ENCODE data around the gene CCDC91. TPM values are rescaled to one million over a fixed set of nuclear protein-coding genes. Genes with fewer than 3 reads are reported as not detected.

The CCDC91 gene
- total and polyA plus RNA-seq, 8 donors = 15.0 to 27.0 (median 19.1) TPM

GRCh38 chr12:28161697-28162096 lies 28.6 kb upstream of the CCDC91 start:
- Histone ChIP-seq H3K27me3 (no peaks in the 10 kb centered on the region), H3K4me1 (peaks cover 0 to 6% (median 0%) of the 10 kb centered on the region in 3 donors), H3K36me3 (no peaks in the 10 kb centered on the region), H3K4me3 (no peak overlapping the region), H3K9me3 (no peaks in the 10 kb centered on the region), H3K27ac (no peak overlapping the region)
- no peak for TF ChIP-seq CTCF (IDR thresholded peaks at IDR 0.05)
- no peak for FAIRE-seq
- DNase-seq = no peak
- WGBS, 2 donors = 95 to 98% methylated on average over 5 of the region's 5 CpGs
- intact Hi-C loops (cut with DNase I) = no loop called here
- no peak for ATAC-seq

- Histone ChIP-seq H3K9me3 (no peaks in the 10 kb centered on the region), H3K36me3 (no peaks in the 10 kb centered on the region), H3K27ac (no peak overlapping the region), H3K27me3 (no peaks in the 10 kb centered on the region), H3K4me1 (peaks cover 0 to 6% (median 0%) of the 10 kb centered on the region in 3 donors), H3K4me3 (no peak overlapping the region)
- no peak for TF ChIP-seq CTCF (IDR thresholded peaks at IDR 0.05)
- DNase-seq (no peak), ATAC-seq (no peak), FAIRE-seq (no peak)
- 76 to 89% methylated on average over 1 of the region's 1 CpG for WGBS, 2 donors
- intact Hi-C loops (cut with DNase I) = no loop called here
These were observed 27.6 kb upstream of the CCDC91 start for GRCh38 chr12:28162697-28163096.

GRCh38 chr12:28164644-28165275 lies 25.5 kb upstream of the CCDC91 start:
- intact Hi-C loops (cut with DNase I) = no loop called here
- H3K4me3 ChIP-seq = no peak overlapping the region
- TF ChIP-seq CTCF (IDR thresholded peaks at IDR 0.05) = no peak
- no peaks in the 10 kb centered on the region for H3K9me3 ChIP-seq
- H3K27ac ChIP-seq = no peak overlapping the region
- DNase-seq = peak in 3 of 6 donors; percentile 11 to 39 (median 15)
- FAIRE-seq = no peak
- H3K36me3 ChIP-seq = no peaks in the 10 kb centered on the region
- peak; percentile 75 to 88 (median 82) for ATAC-seq
- no peaks in the 10 kb centered on the region for H3K27me3 ChIP-seq
- WGBS, 2 donors = 25 to 34% methylated on average over 2 of the region's 2 CpGs
- H3K4me1 ChIP-seq = peaks cover 0 to 5% (median 0%) of the 10 kb centered on the region in 3 donors

GRCh38 chr12:28167981-28168485 lies 22.2 kb upstream of the CCDC91 start:
- 93 to 95% methylated on average over 2 of the region's 2 CpGs for WGBS, 2 donors
- no peak for ATAC-seq
- no peaks in the 10 kb centered on the region for H3K4me1 ChIP-seq
- FAIRE-seq = no peak
- intact Hi-C loops (cut with DNase I) = no loop called here
- no peak overlapping the region for H3K27ac ChIP-seq
- no peak for DNase-seq
- no peak for TF ChIP-seq CTCF (IDR thresholded peaks at IDR 0.05)
- no peaks in the 10 kb centered on the region for H3K27me3 ChIP-seq
- H3K4me3 ChIP-seq = no peak overlapping the region
- H3K9me3 ChIP-seq = no peaks in the 10 kb centered on the region
- H3K36me3 ChIP-seq = no peaks in the 10 kb centered on the region

GRCh38 chr12:28171356-28172060 lies 18.7 kb upstream of the CCDC91 start:
- no peak overlapping the region for H3K27ac ChIP-seq
- H3K36me3 ChIP-seq = no peaks in the 10 kb centered on the region
- H3K27me3 ChIP-seq = no peaks in the 10 kb centered on the region
- WGBS, 2 donors = 92 to 96% methylated on average over 3 of the region's 3 CpGs
- no peak for TF ChIP-seq CTCF (IDR thresholded peaks at IDR 0.05)
- H3K4me3 ChIP-seq = no peak overlapping the region
- no peaks in the 10 kb centered on the region for H3K4me1 ChIP-seq
- DNase-seq (no peak), FAIRE-seq (no peak), ATAC-seq (no peak)
- H3K9me3 ChIP-seq = no peaks in the 10 kb centered on the region
- intact Hi-C loops (cut with DNase I) = no loop called here

Data from pancreas (tissue), 10 donors.